Glutamatergic neuron (in vitro differentiated cells): ENCODE data around the gene HSF4. TPM values are rescaled to one million over a fixed set of nuclear protein-coding genes. Genes with fewer than 3 reads are reported as not detected.

Experiments
- DNase-seq: peaks from one replicate; pipeline ENCODE4 v3.0.0; 2022
- H3K27ac Mint-ChIP-seq: one replicate; pipeline ENCODE4 v1.8.0; 2020; ENCODE audit warnings: mild to moderate bottlenecking, mixed read lengths, inconsistent platforms; ENCODE audit not compliant: unreplicated experiment
- H3K27me3 Mint-ChIP-seq: one replicate; pipeline ENCODE4 v1.8.0; 2020; ENCODE audit warnings: mild to moderate bottlenecking, moderate library complexity, mixed read lengths, inconsistent platforms; ENCODE audit not compliant: unreplicated experiment
- H3K36me3 Mint-ChIP-seq: one replicate; pipeline ENCODE4 v1.8.0; 2020; ENCODE audit warnings: mild to moderate bottlenecking, mixed read lengths, inconsistent platforms; ENCODE audit not compliant: unreplicated experiment
- H3K4me1 Mint-ChIP-seq: one replicate; pipeline ENCODE4 v1.8.0; 2020; ENCODE audit warnings: mild to moderate bottlenecking, low read depth, mixed read lengths, inconsistent platforms; ENCODE audit not compliant: unreplicated experiment
- H3K4me3 Mint-ChIP-seq: one replicate; pipeline ENCODE4 v1.8.0; 2020; ENCODE audit warnings: mild to moderate bottlenecking, mixed read lengths, inconsistent platforms; ENCODE audit not compliant: unreplicated experiment
- H3K9me3 Mint-ChIP-seq: one replicate; pipeline ENCODE4 v1.8.0; 2020; ENCODE audit warnings: mild to moderate bottlenecking, moderate library complexity, mixed read lengths, inconsistent platforms; ENCODE audit not compliant: unreplicated experiment
- CTCF ChIP-seq: fragments of 200-600 bp; sonication (generic); IDR thresholded peaks from one replicate; pipeline ENCODE4 v1.5.0; 2021; ENCODE audit not compliant: partially characterized antibody, unreplicated experiment
- total RNA-seq: library from RNA; stranded (reverse); fragmentation: NEBNext Ultra II Directional; extraction: Animal tissue kit (Norgen Biotek cat#: 25700); gene quantifications from one replicate; pipeline ENCODE4 v1.2.1, GENCODE V29; 2021; ENCODE audit not compliant: unreplicated experiment

HSF4 gene
- total RNA-seq, 1 donor from 2014 or later = 7.2 TPM

DNA sequence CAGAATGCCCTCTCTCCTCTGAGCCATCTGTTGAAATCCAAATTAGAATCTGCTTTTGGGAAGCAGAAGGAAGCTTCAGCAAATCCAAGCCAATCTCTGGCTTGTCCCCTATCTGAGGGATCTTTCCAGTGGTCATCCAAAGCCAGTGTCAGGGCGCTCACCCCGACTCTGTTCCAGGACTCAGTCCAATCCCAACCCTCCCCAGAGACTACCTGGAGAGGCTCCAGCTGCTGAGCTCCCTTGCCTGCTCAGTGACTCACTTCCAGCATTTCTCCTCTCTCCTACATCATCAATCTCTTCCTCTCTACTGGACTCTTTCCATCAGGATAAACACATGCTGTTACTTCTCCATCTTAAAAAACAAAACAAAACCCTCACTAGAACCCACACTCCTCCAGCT lies 16.8 kb downstream of the HSF4 start:
- H3K36me3 Mint-ChIP-seq = peaks cover 5% of the 10 kb centered on the region
- H3K4me1 Mint-ChIP-seq = peaks cover 15% of the 10 kb centered on the region

DNA sequence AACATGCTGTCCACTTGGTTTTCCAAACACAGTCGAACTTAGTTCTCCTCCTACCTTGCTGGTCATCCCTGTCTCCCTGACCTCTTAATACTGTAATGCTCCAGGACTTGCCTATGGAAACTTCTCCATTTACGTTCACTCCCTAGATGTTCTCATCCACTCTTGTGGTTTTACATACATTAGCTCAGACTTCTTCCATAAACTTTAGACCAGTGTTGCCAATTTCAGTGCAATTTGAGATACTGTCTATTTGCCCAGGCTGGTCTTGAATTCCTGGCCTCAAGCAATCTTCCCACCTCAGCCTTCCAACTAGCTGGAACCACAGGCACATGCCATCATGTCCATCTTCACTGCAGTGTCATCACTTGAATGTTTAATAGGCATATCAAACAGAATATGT lies 17.7 kb downstream of the HSF4 start:
- no peak for TF ChIP-seq CTCF
- Mint-ChIP-seq H3K27me3 (peaks cover 10% of the 10 kb centered on the region), H3K9me3 (peaks cover 10% of the 10 kb centered on the region), H3K4me3 (no peak overlapping the region), H3K36me3 (no peaks in the 10 kb centered on the region), H3K4me1 (peaks cover 12% of the 10 kb centered on the region), H3K27ac (no peak overlapping the region)
- DNase-seq = no peak

More for the DNA sequence above, 16.8 kb downstream of the HSF4 start:
- no peak for DNase-seq
- H3K27me3 Mint-ChIP-seq = peaks cover 14% of the 10 kb centered on the region
- no peak overlapping the region for H3K4me3 Mint-ChIP-seq
- no peak for TF ChIP-seq CTCF
- H3K27ac Mint-ChIP-seq = no peak overlapping the region
- peaks cover 14% of the 10 kb centered on the region for H3K9me3 Mint-ChIP-seq

GRCh38 chr16:67183284-67183626 lies 18.7 kb downstream of the HSF4 start:
- no peak overlapping the region for H3K27ac Mint-ChIP-seq
- TF ChIP-seq CTCF = no peak
- peaks cover 12% of the 10 kb centered on the region for H3K4me1 Mint-ChIP-seq
- H3K27me3 Mint-ChIP-seq = peaks cover 8% of the 10 kb centered on the region
- no peaks in the 10 kb centered on the region for H3K36me3 Mint-ChIP-seq
- H3K9me3 Mint-ChIP-seq = peaks cover 5% of the 10 kb centered on the region
- H3K4me3 Mint-ChIP-seq = no peak overlapping the region
- DNase-seq = no peak

DNA sequence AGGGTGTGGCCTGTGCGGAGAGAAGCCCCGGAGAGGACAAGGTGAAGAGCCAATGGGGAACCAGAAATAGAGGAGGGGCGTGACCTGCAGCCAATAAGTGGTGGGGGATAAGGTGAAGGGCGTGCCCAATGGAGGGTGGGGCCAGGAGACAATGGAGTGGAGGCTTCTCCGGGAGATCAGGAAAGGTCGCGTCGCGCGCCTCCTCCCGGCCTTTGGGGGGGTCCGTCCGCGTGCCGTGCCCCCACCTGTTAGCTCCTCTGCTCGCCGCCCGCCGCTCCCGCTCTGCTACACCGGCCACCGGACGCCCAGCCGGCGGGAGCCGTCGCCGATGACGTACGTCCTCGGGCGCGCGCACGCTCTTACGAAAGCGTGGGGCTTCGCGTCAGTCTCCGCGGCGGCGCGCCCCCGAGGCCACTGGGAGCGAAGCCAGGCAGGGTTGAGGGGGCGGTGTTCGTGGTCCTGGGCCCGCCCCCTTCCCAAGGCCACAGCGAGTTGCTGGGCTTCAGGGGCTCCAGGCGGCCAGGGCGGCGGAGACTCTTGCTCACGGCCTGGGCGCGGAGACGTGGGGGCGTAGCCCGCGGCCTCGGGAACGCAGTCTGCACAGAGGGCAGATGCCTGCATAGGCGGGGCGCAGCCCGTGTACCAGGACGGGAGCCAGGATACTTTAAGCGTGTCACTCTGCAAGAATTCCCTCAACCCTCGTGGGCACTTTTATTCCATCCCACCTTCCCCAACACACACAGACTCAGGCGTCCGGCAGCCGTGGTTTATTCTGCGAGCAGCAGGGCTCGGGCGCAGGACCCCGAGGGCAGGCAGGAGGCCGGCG lies 19.3 kb downstream of the HSF4 start, which contains the start of gene MATCAP1:
Gene MATCAP1 (minus strand): TSS at position 337 of the 826 bp plus-strand sequence. CDS start 3,353 bp downstream, outside the sequence.
- Mint-ChIP-seq H3K4me1 (peaks cover 8% of the 10 kb centered on the region), H3K27ac (no peak within 1 kb of the TSS), H3K9me3 (peaks cover 5% of the 10 kb centered on the region), H3K4me3 (peak within 1 kb of the TSS; percentile 71), H3K27me3 (peaks cover 4% of the 10 kb centered on the region), H3K36me3 (no peaks in the 10 kb centered on the region)
- peak; percentile 98 for DNase-seq
- TF ChIP-seq CTCF = no peak

- Mint-ChIP-seq H3K4me1 (peaks cover 6% of the 10 kb centered on the region), H3K27ac (no peak overlapping the region), H3K9me3 (peaks cover 7% of the 10 kb centered on the region), H3K4me3 (peak overlapping the region; percentile 71), H3K27me3 (peaks cover 3% of the 10 kb centered on the region), H3K36me3 (no peaks in the 10 kb centered on the region)
- peak; percentile 51 for DNase-seq
- TF ChIP-seq CTCF = no peak
Measured at GRCh38 chr16:67184453-67184994, 20.0 kb downstream of the HSF4 start.
